Panc1 (cell line): ENCODE results near the gene ROBO1. TPM values are rescaled to one million over a fixed set of nuclear protein-coding genes. Genes with fewer than 3 reads are reported as not detected.

Experiments
- ATAC-seq: fragments of 200-7000 bp; cut with Tn5 transposase; 2 replicates; pipeline ENCODE4 v1.9.1; 2020; ENCODE audit warnings: mild to moderate bottlenecking, moderate library complexity
- BruUV-seq: library from RNA; stranded (reverse); fragments of 400-500 nt; replicated peaks from 2 replicates; lab custom pipeline; 2021; lab: Mats Ljungman, UMichigan
- CTCF ChIA-PET: fragments of 300-600 bp; sonication (Branson Sonifier 250); formaldehyde crosslinking; loops from one replicate; lab custom pipeline; 2022; ENCODE audit warnings: antibody characterized with exemption; lab: Charles Lee
- POLR2A ChIA-PET: fragments of 300-600 bp; sonication (Branson Sonifier 250); formaldehyde crosslinking; loops from one replicate; lab custom pipeline; 2022; ENCODE audit warnings: antibody characterized with exemption; lab: Charles Lee
- DNase-seq: peaks from one replicate; pipeline ENCODE4 v3.0.0-alpha.2; 2010; ENCODE audit warnings: low read depth, low spot score
- H3K27ac ChIP-seq: 2 replicates; pipeline ENCODE4 v1.5.1; 2011; ENCODE audit warnings: mild to moderate bottlenecking, low read length, inconsistent platforms
- H3K27me3 ChIP-seq: fragments of 200-500 bp; sonication (Bioruptor generic); 2 replicates; pipeline ENCODE4 v1.6.0; 2014; ENCODE audit warnings: low read length, inconsistent platforms; ENCODE audit not compliant: control insufficient read depth, insufficient read depth
- H3K36me3 ChIP-seq: fragments of 200-500 bp; sonication (Bioruptor generic); 2 replicates; pipeline ENCODE4 v1.5.1; 2014; ENCODE audit warnings: inconsistent platforms, mild to moderate bottlenecking, low read length, moderate library complexity; ENCODE audit not compliant: control insufficient read depth, insufficient read depth
- H3K4me1 ChIP-seq: 2 replicates; pipeline ENCODE4 v1.5.1; 2011; ENCODE audit warnings: inconsistent platforms, mild to moderate bottlenecking, low read length, moderate library complexity; ENCODE audit not compliant: control insufficient read depth, insufficient read depth
- H3K4me3 ChIP-seq, 2 experiments: 2 replicates each; pipeline ENCODE4 v1.5.1; 2011 to 2012; ENCODE audit warnings: low read depth in 2 of 2, low read length in 2 of 2, mild to moderate bottlenecking in 2 of 2, inconsistent platforms in 1 of 2, moderate library complexity in 1 of 2
- H3K9me3 ChIP-seq: fragments of 200-500 bp; sonication (Bioruptor generic); 2 replicates; pipeline ENCODE4 v1.5.1; 2014; ENCODE audit warnings: low read depth, mild to moderate bottlenecking, inconsistent platforms, low read length, moderate library complexity; ENCODE audit not compliant: control insufficient read depth, insufficient read depth
- CTCF ChIP-seq: fragments of 450-650 bp; IDR thresholded peaks from 2 replicates; pipeline ENCODE4 v1.5.1; 2017; ENCODE audit warnings: mild to moderate bottlenecking
- POLR2AphosphoS5 ChIP-seq: IDR thresholded peaks from 2 replicates; pipeline ENCODE4 v1.6.1; 2012; ENCODE audit warnings: mild to moderate bottlenecking, low read depth, low read length, moderate library complexity
- REST ChIP-seq, 2 experiments: IDR thresholded peaks; 2 replicates each; pipeline ENCODE4 v1.6.1; 2011 to 2012; ENCODE audit warnings: low read depth in 2 of 2, control low read depth in 1 of 2, low read length in 1 of 2, mild to moderate bottlenecking in 1 of 2, moderate library complexity in 1 of 2; ENCODE audit not compliant: insufficient read depth in 1 of 2
- SIN3A ChIP-seq: IDR thresholded peaks from 2 replicates; pipeline ENCODE4 v1.6.1; 2012; ENCODE audit warnings: low read depth, mild to moderate bottlenecking, low read length, moderate library complexity, borderline replicate concordance; ENCODE audit not compliant: insufficient read depth
- TCF7L2 ChIP-seq: IDR thresholded peaks from 2 replicates; pipeline ENCODE4 v1.6.1; 2011; ENCODE audit warnings: mild to moderate bottlenecking, low read depth, low read length, inconsistent platforms
- in situ Hi-C: cut with HindIII; loops from 2 replicates; pipeline ENCODE4 v1.10.0; 2016; ENCODE audit warnings: low sequenced_read_pairs, low pct_unique_long_range_greater_than_20kb
- intact Hi-C: fragments of 100-400 bp; cut with micrococcal nuclease; formaldehyde crosslinking; loops from one replicate; pipeline ENCODE4 v1.10.0; 2022; ENCODE audit not compliant: unreplicated experiment
- total RNA-seq: library from RNA; stranded (reverse); gene quantifications from one replicate; pipeline ENCODE4 v1.2.1, GENCODE V29; 2021; ENCODE audit not compliant: unreplicated experiment

The ROBO1 gene
- total RNA-seq, 1 experiment from 2014 or later: 61.6 TPM

DNA sequence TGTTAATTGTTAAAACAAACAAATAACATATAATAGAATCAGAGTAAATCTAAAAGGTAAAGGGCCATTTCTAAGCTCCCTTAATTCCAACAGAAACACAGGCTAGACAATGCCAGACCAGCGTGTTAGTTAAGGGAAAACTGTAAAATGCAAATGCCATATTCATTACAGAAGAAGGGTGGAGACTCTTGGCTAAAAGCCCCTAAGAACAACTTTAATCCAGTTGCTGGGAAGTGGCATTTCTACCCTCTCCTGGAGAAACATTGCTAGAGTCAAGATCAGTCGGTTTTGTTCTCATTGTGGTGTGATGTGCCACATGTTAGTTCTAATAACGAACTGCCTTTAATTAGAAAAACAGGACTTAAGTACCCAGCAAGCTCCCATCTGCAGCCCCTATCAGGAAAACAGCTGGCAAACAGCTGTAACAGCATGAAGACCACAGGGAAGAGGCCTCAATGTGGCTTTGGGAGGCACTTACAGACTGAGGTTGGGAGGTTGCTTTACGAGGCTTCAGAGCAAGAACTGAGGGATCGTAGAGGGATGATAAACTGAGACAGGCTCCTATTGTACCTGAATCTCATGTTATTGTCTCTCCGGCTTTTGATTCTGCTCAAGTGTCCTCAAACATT, 1134.8 kb downstream of the ROBO1 start:
- intact Hi-C loops (no loop called here), in situ Hi-C loops (no loop called here)
- DNase-seq (no peak), ATAC-seq (no peak)
- BruUV-seq: no TSS peak
- TF ChIP-seq CTCF: no peak
- TF ChIP-seq TCF7L2: no peak
- H3K27ac ChIP-seq: no peak overlapping the region
- ChIA-PET POLR2A (no interaction called here), CTCF (no interaction called here)
- no peaks in the 10 kb centered on the region for H3K4me1 ChIP-seq
- H3K9me3 ChIP-seq: no peaks in the 10 kb centered on the region
- no peaks in the 10 kb centered on the region for H3K36me3 ChIP-seq
- H3K4me3 ChIP-seq: no peak overlapping the region
- no peaks in the 10 kb centered on the region for H3K27me3 ChIP-seq

DNA sequence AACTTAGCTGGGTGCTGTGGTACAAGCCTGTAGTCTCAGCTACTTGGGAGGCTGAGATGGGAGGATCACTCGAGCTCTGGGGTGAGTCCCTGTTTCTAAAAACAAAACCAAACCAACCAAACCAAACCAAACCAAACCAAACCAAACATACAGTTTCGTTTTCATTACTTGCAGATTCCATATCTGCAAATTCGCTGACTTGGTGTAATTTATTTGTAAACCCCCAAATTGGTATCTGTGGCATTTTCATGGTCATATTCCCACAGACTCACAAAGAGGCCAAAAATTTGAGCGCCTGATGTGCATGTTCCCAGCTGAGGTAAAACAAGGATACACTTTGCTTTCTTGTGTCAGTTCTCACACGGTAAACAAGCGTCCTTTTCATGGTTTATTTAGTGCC, 1138.3 kb downstream of the ROBO1 start:
- no peak for TF ChIP-seq POLR2AphosphoS5
- no peak for TF ChIP-seq CTCF
- no peak for TF ChIP-seq REST (IDR thresholded peaks at IDR 0.05; ENCODE audit: insufficient read depth in 1 of 2, low read depth in 2 of 2, low read length in 1 of 2)
- TF ChIP-seq TCF7L2: no peak
- no peak for TF ChIP-seq SIN3A
- ChIA-PET POLR2A (no interaction called here), CTCF (no interaction called here)
- in situ Hi-C loops (no loop called here), intact Hi-C loops (no loop called here)
- no peak overlapping the region for H3K27ac ChIP-seq
- H3K4me3 ChIP-seq: no peak overlapping the region
- no peaks in the 10 kb centered on the region for H3K36me3 ChIP-seq
- no TSS peak for BruUV-seq
- no peaks in the 10 kb centered on the region for H3K4me1 ChIP-seq
- no peaks in the 10 kb centered on the region for H3K27me3 ChIP-seq
- no peak for ATAC-seq
- H3K9me3 ChIP-seq: no peaks in the 10 kb centered on the region
- no peak for DNase-seq
